AG04450 (cell line): ENCODE data around the gene CHST11. TPM values are rescaled to one million over a fixed set of nuclear protein-coding genes. Genes with fewer than 3 reads are reported as not detected.

Source experiments
- CTCF ChIA-PET: fragments of 300-600, 350-600 bp; formaldehyde crosslinking; extraction: SDS; loops from one replicate; lab custom pipeline; 2022; ENCODE audit warnings: antibody characterized with exemption, inconsistent platforms; lab: Charles Lee
- POLR2A ChIA-PET: fragments of 350-600 bp; formaldehyde crosslinking; extraction: SDS; loops from one replicate; lab custom pipeline; 2021; ENCODE audit warnings: antibody characterized with exemption, inconsistent platforms; lab: Yijun Ruan, JAX
- DNase-seq: peaks from one replicate; pipeline ENCODE4 v3.0.0-alpha.2; 2011; ENCODE audit warnings: low read depth, low spot score
- H3K27ac ChIP-seq: one replicate; pipeline ENCODE4 v1.5.1; 2012; ENCODE audit warnings: low read depth, low read length, control low read depth
- H3K27me3 ChIP-seq: one replicate; pipeline ENCODE4 v1.6.0; 2012; ENCODE audit warnings: low read length; ENCODE audit not compliant: control insufficient read depth, insufficient read depth
- H3K4me3 ChIP-seq: 2 replicates; pipeline ENCODE4 v1.5.1; 2011; ENCODE audit warnings: mild to moderate bottlenecking, low read depth, low read length, control low read depth
- H3K9me3 ChIP-seq: 2 replicates; pipeline ENCODE4 v1.5.1; 2012; ENCODE audit warnings: low read length; ENCODE audit not compliant: control insufficient read depth, insufficient read depth
- polyA plus RNA-seq: library from polyadenylated mRNA; depleted of rRNA; stranded (reverse); fragments of >200 nt; gene quantifications from 2 replicates; pipeline ENCODE4 v1.2.3, GENCODE V29; 2011
- TF ChIP-seq, protein P1 (sequence below): IDR thresholded peaks from 2 replicates; pipeline ENCODE4 v1.5.1; 2011; ENCODE audit warnings: low read depth, low read length, control low read depth, inconsistent platforms

The CHST11 gene
- polyA plus RNA-seq, 1 experiment: 2.7 TPM

DNA sequence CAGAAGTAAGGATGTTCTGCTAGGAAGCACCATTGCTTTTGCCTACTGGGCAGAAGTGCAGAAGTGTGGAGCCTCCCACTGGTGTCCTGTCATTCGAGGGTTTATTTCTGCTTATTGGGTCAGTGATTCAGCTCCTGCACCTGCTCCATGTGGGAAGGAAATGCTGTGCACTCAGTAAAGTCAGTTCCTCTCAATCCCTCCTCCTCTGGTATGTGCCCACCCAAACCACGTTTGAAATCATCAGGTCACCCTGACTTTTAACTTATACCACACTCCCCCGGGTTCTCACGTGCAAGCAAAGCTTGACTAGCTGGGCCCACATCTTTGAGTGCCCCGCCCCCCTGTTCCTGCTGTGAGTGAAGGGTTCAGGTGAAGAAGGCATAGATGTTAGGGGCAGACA, 223.7 kb downstream of the CHST11 start:
- POLR2A ChIA-PET: no interaction called here
- TF ChIP-seq, protein P1, sequence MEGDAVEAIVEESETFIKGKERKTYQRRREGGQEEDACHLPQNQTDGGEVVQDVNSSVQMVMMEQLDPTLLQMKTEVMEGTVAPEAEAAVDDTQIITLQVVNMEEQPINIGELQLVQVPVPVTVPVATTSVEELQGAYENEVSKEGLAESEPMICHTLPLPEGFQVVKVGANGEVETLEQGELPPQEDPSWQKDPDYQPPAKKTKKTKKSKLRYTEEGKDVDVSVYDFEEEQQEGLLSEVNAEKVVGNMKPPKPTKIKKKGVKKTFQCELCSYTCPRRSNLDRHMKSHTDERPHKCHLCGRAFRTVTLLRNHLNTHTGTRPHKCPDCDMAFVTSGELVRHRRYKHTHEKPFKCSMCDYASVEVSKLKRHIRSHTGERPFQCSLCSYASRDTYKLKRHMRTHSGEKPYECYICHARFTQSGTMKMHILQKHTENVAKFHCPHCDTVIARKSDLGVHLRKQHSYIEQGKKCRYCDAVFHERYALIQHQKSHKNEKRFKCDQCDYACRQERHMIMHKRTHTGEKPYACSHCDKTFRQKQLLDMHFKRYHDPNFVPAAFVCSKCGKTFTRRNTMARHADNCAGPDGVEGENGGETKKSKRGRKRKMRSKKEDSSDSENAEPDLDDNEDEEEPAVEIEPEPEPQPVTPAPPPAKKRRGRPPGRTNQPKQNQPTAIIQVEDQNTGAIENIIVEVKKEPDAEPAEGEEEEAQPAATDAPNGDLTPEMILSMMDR: no peak

GRCh38 chr12:104681012-104681690, 224.4 kb downstream of the CHST11 start:
- ChIA-PET CTCF (interaction anchor here (2.0 kb wide), 1 partner anchor 299 kb away, joined by 5 read pairs; no protein-coding TSS in a partner anchor), POLR2A (no interaction called here)
- no peaks in the 10 kb centered on the region for H3K27me3 ChIP-seq
- no peak overlapping the region for H3K27ac ChIP-seq
- H3K4me3 ChIP-seq: no peak overlapping the region
- H3K9me3 ChIP-seq: no peaks in the 10 kb centered on the region
- TF ChIP-seq, protein P1: no peak
- DNase-seq: no peak

More for the DNA sequence above, 223.7 kb downstream of the CHST11 start:
- Histone ChIP-seq H3K27ac (no peak overlapping the region), H3K27me3 (no peaks in the 10 kb centered on the region), H3K9me3 (no peaks in the 10 kb centered on the region), H3K4me3 (no peak overlapping the region)
- CTCF ChIA-PET: interaction anchor here (2.0 kb wide), 1 partner anchor 299 kb away, joined by 5 read pairs; no protein-coding TSS in a partner anchor
- DNase-seq: no peak

DNA sequence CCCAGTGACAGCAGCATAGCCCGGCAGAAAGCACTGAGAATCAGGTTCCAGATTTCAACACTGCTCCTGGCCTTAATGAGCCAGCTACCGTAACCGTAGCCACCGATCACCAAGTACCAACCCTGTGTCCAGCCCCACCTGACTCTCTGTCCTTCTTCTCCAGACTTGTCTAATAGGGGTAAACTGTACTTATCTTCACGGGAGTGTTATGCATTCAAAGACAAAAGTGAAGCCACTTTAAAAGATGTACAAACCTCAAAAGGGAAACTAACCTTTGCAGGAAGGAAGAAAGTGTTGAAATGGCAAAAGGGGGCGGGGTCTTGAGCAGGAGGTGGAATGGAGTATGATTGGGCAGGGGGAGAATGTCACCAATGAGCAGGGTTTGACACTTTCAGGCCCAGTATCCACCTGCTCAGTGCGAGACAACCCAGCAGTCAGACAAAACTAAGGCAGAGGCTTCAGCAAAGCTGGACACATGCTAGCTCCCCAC, 226.1 kb downstream of the CHST11 start:
- no peak for DNase-seq
- TF ChIP-seq, protein P1: no peak
- no peaks in the 10 kb centered on the region for H3K9me3 ChIP-seq
- H3K4me3 ChIP-seq: no peak overlapping the region
- H3K27ac ChIP-seq: no peak overlapping the region
- ChIA-PET POLR2A (no interaction called here), CTCF (no interaction called here)
- no peaks in the 10 kb centered on the region for H3K27me3 ChIP-seq

GRCh38 chr12:104683831-104684503, 227.2 kb downstream of the CHST11 start:
- Histone ChIP-seq H3K9me3 (no peaks in the 10 kb centered on the region), H3K27ac (no peak overlapping the region), H3K4me3 (no peak overlapping the region), H3K27me3 (no peaks in the 10 kb centered on the region)
- TF ChIP-seq, protein P1: no peak
- POLR2A ChIA-PET: no interaction called here
- DNase-seq: no peak
- CTCF ChIA-PET: no interaction called here

DNA sequence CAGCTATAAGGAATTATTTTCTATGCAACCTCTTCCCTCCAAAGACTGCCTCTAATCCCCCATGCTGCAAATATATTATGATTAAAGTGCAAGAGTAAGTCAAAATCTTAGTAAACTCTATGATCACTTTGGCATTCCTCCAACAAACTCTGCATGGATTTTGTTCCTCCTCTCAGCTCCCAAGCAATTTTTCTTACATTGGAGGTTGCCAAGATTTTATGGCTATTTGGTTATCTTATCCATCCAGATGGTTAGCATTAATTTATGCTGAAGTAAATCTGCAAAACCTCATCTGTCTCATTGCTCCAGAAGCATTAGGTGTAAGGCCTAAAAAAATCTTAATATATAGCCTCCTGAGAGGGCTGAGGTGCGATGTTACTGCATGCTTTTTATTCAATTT, 228.1 kb downstream of the CHST11 start:
- no peak overlapping the region for H3K4me3 ChIP-seq
- H3K9me3 ChIP-seq: no peaks in the 10 kb centered on the region
- no peak for DNase-seq
- no peak overlapping the region for H3K27ac ChIP-seq
- ChIA-PET POLR2A (no interaction called here), CTCF (interaction anchor here (1.0 kb wide), 1 partner anchor 192 kb away, joined by 3 read pairs; no protein-coding TSS in a partner anchor)
- H3K27me3 ChIP-seq: no peaks in the 10 kb centered on the region
- TF ChIP-seq, protein P1: no peak
